Esophagus mucosa (tissue), 1 donor: ENCODE results near the gene BNC2. TPM values are rescaled to one million over a fixed set of nuclear protein-coding genes. Genes with fewer than 3 reads are reported as not detected.

Experiments
- ATAC-seq: fragments of 200-7000 bp; cut with Tn5 transposase; one replicate; pipeline ENCODE4 v1.9.1; 2020
- total RNA-seq: library from RNA; stranded (reverse); gene quantifications from one replicate; pipeline ENCODE4 v1.2.4, GENCODE V29; 2023
- donor health status: DM: yes; HTN: yes; CAD: no.

The BNC2 gene
- total RNA-seq, 1 donor from 2014 or later, result 3.7 TPM

GRCh38 chr9:16750553-16750952 is 119.9 kb downstream of the BNC2 start:
- no peak for ATAC-seq

GRCh38 chr9:16745359-16745758 is 125.1 kb downstream of the BNC2 start:
- no peak for ATAC-seq

GRCh38 chr9:16744394-16744793 is 126.1 kb downstream of the BNC2 start:
- no peak for ATAC-seq

GRCh38 chr9:16743375-16743774 is 127.1 kb downstream of the BNC2 start:
- no peak for ATAC-seq

- no peak for ATAC-seq
Measured at GRCh38 chr9:16735001-16735400, 135.5 kb downstream of the BNC2 start.

- no peak for ATAC-seq
Measured at GRCh38 chr9:16732546-16732945, 137.9 kb downstream of the BNC2 start.

GRCh38 chr9:16730162-16730561 is 140.3 kb downstream of the BNC2 start:
- no peak for ATAC-seq

GRCh38 chr9:16729651-16730050 is 140.8 kb downstream of the BNC2 start:
- ATAC-seq, result no peak

GRCh38 chr9:16728137-16728508 is 142.3 kb downstream of the BNC2 start:
- peak; percentile 7 for ATAC-seq

GRCh38 chr9:16727452-16728136 is 142.9 kb downstream of the BNC2 start:
- ATAC-seq, result no peak

GRCh38 chr9:16726718-16727451 is 143.6 kb downstream of the BNC2 start:
- peak; percentile 87 for ATAC-seq

- no peak for ATAC-seq
Measured at GRCh38 chr9:16726029-16726428, 144.4 kb downstream of the BNC2 start.

GRCh38 chr9:16725066-16725465 is 145.4 kb downstream of the BNC2 start:
- no peak for ATAC-seq

- ATAC-seq, result no peak
Measured at GRCh38 chr9:16721972-16722371, 148.5 kb downstream of the BNC2 start.

GRCh38 chr9:16720386-16720785 is 150.1 kb downstream of the BNC2 start:
- ATAC-seq, result no peak

- ATAC-seq, result no peak
Measured at GRCh38 chr9:16719921-16720320, 150.5 kb downstream of the BNC2 start.

GRCh38 chr9:16718952-16719351 is 151.5 kb downstream of the BNC2 start:
- ATAC-seq, result no peak

GRCh38 chr9:16718296-16718695 is 152.2 kb downstream of the BNC2 start:
- no peak for ATAC-seq

GRCh38 chr9:16716601-16717000 is 153.9 kb downstream of the BNC2 start:
- ATAC-seq, result no peak

- ATAC-seq, result no peak
Measured at GRCh38 chr9:16715404-16715803, 155.1 kb downstream of the BNC2 start.

GRCh38 chr9:16712787-16713186 is 157.7 kb downstream of the BNC2 start:
- no peak for ATAC-seq

GRCh38 chr9:16710888-16711287 is 159.6 kb downstream of the BNC2 start:
- ATAC-seq, result no peak

GRCh38 chr9:16709924-16710323 is 160.5 kb downstream of the BNC2 start:
- no peak for ATAC-seq

- no peak for ATAC-seq
Measured at GRCh38 chr9:16708656-16709435, 161.6 kb downstream of the BNC2 start.
